ENCODE data around the gene SHB. TPM values are rescaled to one million over a fixed set of nuclear protein-coding genes. Genes with fewer than 3 reads are reported as not detected.

The SHB gene
- total and polyA plus RNA-seq, 2 of the 13 experiments (the other 11 are each of a cell fraction or from before 2014, with no cell fraction given): 19.4 to 20.7 TPM

DNA sequence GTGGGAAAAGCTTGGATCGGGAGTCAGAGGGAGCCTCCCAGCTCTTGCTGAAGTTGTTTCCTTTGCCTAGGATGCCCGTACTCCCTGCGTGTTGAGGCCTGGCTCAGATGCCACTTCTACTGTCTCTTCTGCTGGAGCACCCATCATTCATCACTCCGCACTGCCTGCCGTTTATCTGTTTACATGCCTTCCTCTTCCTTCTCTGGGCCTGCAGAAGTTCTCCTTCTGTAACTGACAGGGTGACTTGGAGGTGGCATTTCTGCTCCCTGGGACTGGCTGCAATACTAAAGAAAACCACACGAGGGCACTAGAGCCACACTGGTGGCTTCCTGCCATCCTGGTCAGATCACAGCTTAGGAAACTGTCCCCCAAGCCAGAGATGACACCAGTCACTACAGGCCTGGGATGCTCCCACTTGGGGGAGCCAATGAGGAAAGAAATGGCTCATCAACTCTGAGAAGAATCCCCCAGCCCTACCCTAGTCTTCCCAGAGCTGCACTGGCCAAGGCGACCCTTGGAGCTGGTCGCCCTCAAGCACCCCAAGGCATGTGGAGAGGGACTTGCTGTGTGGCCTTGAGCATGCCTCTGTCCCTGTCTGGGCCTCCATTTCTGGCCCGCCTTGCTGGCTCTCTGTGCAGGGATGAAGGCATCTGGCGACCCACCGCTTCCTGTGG, 155.4 kb downstream of the SHB start (continued):
- TF ChIP-seq, protein P1, sequence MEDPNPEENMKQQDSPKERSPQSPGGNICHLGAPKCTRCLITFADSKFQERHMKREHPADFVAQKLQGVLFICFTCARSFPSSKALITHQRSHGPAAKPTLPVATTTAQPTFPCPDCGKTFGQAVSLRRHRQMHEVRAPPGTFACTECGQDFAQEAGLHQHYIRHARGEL (CRISPR knock-in tag; IDR thresholded peaks at IDR 0.05): no peak
- TF ChIP-seq DPF2 (CRISPR knock-in tag; IDR thresholded peaks at IDR 0.05; ENCODE audit: borderline replicate concordance, low read depth) (no peak), TBX2 (CRISPR knock-in tag; IDR thresholded peaks at IDR 0.05; ENCODE audit: borderline replicate concordance) (peak; percentile 24; the same call in 1 of the 2 replicates), TBL1XR1 (IDR thresholded peaks at IDR 0.05; ENCODE audit: borderline replicate concordance, low read length, partially characterized antibody) (no peak), REL (CRISPR knock-in tag; conservative IDR thresholded peaks at IDR 0.05) (no peak), IKZF4 (CRISPR knock-in tag; IDR thresholded peaks at IDR 0.05; ENCODE audit: borderline replicate concordance, low read depth, not compliant biosample characterization) (no peak), ZKSCAN5 (CRISPR knock-in tag; IDR thresholded peaks at IDR 0.05) (no peak), ZNF512B (CRISPR knock-in tag; IDR thresholded peaks at IDR 0.05; ENCODE audit: borderline replicate concordance) (no peak), YEATS4 (CRISPR knock-in tag; IDR thresholded peaks at IDR 0.05; ENCODE audit: borderline replicate concordance) (no peak), ZBTB38 (CRISPR knock-in tag; IDR thresholded peaks at IDR 0.05) (peak; percentile 72; the same call in 1 of the 2 replicates), ADNP (CRISPR knock-in tag; IDR thresholded peaks at IDR 0.05) (no peak), CREB1 (IDR thresholded peaks at IDR 0.05) (no peak), CREB1 (CRISPR knock-in tag; IDR thresholded peaks at IDR 0.05) (no peak), ZNF451 (CRISPR knock-in tag; IDR thresholded peaks at IDR 0.05) (no peak), MLLT10 (CRISPR knock-in tag; IDR thresholded peaks at IDR 0.05) (no peak), PHF8 (CRISPR knock-in tag; IDR thresholded peaks at IDR 0.05) (peak; percentile 19; the same call in 1 of the 2 replicates)
- TF ChIP-seq, protein P2, sequence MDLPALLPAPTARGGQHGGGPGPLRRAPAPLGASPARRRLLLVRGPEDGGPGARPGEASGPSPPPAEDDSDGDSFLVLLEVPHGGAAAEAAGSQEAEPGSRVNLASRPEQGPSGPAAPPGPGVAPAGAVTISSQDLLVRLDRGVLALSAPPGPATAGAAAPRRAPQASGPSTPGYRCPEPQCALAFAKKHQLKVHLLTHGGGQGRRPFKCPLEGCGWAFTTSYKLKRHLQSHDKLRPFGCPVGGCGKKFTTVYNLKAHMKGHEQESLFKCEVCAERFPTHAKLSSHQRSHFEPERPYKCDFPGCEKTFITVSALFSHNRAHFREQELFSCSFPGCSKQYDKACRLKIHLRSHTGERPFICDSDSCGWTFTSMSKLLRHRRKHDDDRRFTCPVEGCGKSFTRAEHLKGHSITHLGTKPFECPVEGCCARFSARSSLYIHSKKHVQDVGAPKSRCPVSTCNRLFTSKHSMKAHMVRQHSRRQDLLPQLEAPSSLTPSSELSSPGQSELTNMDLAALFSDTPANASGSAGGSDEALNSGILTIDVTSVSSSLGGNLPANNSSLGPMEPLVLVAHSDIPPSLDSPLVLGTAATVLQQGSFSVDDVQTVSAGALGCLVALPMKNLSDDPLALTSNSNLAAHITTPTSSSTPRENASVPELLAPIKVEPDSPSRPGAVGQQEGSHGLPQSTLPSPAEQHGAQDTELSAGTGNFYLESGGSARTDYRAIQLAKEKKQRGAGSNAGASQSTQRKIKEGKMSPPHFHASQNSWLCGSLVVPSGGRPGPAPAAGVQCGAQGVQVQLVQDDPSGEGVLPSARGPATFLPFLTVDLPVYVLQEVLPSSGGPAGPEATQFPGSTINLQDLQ (CRISPR knock-in tag; IDR thresholded peaks at IDR 0.05): no peak
- TF ChIP-seq, protein P3, sequence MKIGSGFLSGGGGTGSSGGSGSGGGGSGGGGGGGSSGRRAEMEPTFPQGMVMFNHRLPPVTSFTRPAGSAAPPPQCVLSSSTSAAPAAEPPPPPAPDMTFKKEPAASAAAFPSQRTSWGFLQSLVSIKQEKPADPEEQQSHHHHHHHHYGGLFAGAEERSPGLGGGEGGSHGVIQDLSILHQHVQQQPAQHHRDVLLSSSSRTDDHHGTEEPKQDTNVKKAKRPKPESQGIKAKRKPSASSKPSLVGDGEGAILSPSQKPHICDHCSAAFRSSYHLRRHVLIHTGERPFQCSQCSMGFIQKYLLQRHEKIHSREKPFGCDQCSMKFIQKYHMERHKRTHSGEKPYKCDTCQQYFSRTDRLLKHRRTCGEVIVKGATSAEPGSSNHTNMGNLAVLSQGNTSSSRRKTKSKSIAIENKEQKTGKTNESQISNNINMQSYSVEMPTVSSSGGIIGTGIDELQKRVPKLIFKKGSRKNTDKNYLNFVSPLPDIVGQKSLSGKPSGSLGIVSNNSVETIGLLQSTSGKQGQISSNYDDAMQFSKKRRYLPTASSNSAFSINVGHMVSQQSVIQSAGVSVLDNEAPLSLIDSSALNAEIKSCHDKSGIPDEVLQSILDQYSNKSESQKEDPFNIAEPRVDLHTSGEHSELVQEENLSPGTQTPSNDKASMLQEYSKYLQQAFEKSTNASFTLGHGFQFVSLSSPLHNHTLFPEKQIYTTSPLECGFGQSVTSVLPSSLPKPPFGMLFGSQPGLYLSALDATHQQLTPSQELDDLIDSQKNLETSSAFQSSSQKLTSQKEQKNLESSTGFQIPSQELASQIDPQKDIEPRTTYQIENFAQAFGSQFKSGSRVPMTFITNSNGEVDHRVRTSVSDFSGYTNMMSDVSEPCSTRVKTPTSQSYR (CRISPR knock-in tag; IDR thresholded peaks at IDR 0.05; ENCODE audit: borderline replicate concordance): no peak; the same call in 1 of the 2 replicates

Measured in HepG2 (cell line).